Astrocyte (in vitro differentiated cells and primary cell): ENCODE measurements around the gene RNF144A. TPM values are rescaled to one million over a fixed set of nuclear protein-coding genes. Genes with fewer than 3 reads are reported as not detected.

Experiments used
- DNase-seq: peaks from one replicate; pipeline ENCODE4 v3.0.0-alpha.2; 2010; ENCODE audit warnings: low read depth
- FAIRE-seq: peaks from 2 replicates; lab custom pipeline; 2011; peaks lifted over from hg19 to GRCh38; lab: Jason Lieb, UNC
- H2AFZ ChIP-seq: 2 replicates; pipeline ENCODE4 v1.6.0; 2012; ENCODE audit warnings: low read depth, low read length, inconsistent platforms
- H3K27ac ChIP-seq: 2 replicates; pipeline ENCODE4 v1.5.1; 2011; ENCODE audit warnings: low read depth, low read length, inconsistent platforms
- H3K27me3 ChIP-seq: 2 replicates; pipeline ENCODE4 v1.6.0; 2011; ENCODE audit warnings: low read length, inconsistent platforms; ENCODE audit not compliant: insufficient read depth
- H3K36me3 ChIP-seq: 2 replicates; pipeline ENCODE4 v1.5.1; 2011; ENCODE audit warnings: low read length, inconsistent platforms; ENCODE audit not compliant: insufficient read depth
- H3K4me1 ChIP-seq: 2 replicates; pipeline ENCODE4 v1.5.1; 2011; ENCODE audit warnings: low read length, inconsistent platforms; ENCODE audit not compliant: insufficient read depth
- H3K4me2 ChIP-seq: 2 replicates; pipeline ENCODE4 v1.6.0; 2012; ENCODE audit warnings: low read length, inconsistent platforms
- H3K4me3 ChIP-seq: 2 replicates; pipeline ENCODE4 v1.5.1; 2011; ENCODE audit warnings: low read depth, mild to moderate bottlenecking, low read length, inconsistent platforms; ENCODE audit not compliant: insufficient read depth
- H3K79me2 ChIP-seq: 2 replicates; pipeline ENCODE4 v1.6.0; 2012; ENCODE audit warnings: mild to moderate bottlenecking, low read length, inconsistent platforms; ENCODE audit not compliant: insufficient read depth
- H3K9ac ChIP-seq: 2 replicates; pipeline ENCODE4 v1.6.0; 2012; ENCODE audit warnings: mild to moderate bottlenecking, low read length, inconsistent platforms
- H3K9me3 ChIP-seq: 2 replicates; pipeline ENCODE4 v1.5.1; 2012; ENCODE audit warnings: low read depth, mild to moderate bottlenecking, low read length, inconsistent platforms; ENCODE audit not compliant: insufficient read depth
- H4K20me1 ChIP-seq: 2 replicates; pipeline ENCODE4 v1.6.0; 2012; ENCODE audit warnings: low read length, inconsistent platforms; ENCODE audit not compliant: insufficient read depth
- H3K27ac Mint-ChIP-seq: one replicate; pipeline ENCODE4 v1.8.0; 2021; ENCODE audit warnings: mild to moderate bottlenecking, mixed read lengths; ENCODE audit not compliant: unreplicated experiment
- H3K27me3 Mint-ChIP-seq: one replicate; pipeline ENCODE4 v1.8.0; 2021; ENCODE audit warnings: low read depth, mixed read lengths; ENCODE audit not compliant: unreplicated experiment
- H3K36me3 Mint-ChIP-seq: one replicate; pipeline ENCODE4 v1.8.0; 2021; ENCODE audit warnings: low read depth, mixed read lengths; ENCODE audit not compliant: unreplicated experiment
- H3K4me1 Mint-ChIP-seq: one replicate; pipeline ENCODE4 v1.8.0; 2021; ENCODE audit warnings: low read depth, mixed read lengths; ENCODE audit not compliant: unreplicated experiment
- H3K4me3 Mint-ChIP-seq: one replicate; pipeline ENCODE4 v1.8.0; 2021; ENCODE audit warnings: mild to moderate bottlenecking, moderate library complexity, mixed read lengths; ENCODE audit not compliant: unreplicated experiment
- H3K9me3 Mint-ChIP-seq: one replicate; pipeline ENCODE4 v1.8.0; 2021; ENCODE audit warnings: mild to moderate bottlenecking, mixed read lengths; ENCODE audit not compliant: unreplicated experiment
- CTCF ChIP-seq: IDR thresholded peaks from 2 replicates; pipeline ENCODE4 v1.5.1; 2011; ENCODE audit warnings: low read depth, mild to moderate bottlenecking, inconsistent platforms, low read length, moderate library complexity; ENCODE audit not compliant: insufficient read depth
- EZH2 ChIP-seq: IDR thresholded peaks from 2 replicates; pipeline ENCODE4 v1.6.1; 2012; ENCODE audit warnings: mild to moderate bottlenecking, low read length, inconsistent platforms; ENCODE audit not compliant: insufficient read depth
- total RNA-seq: library from RNA; stranded (reverse); gene quantifications from 2 replicates; pipeline ENCODE4 v1.2.1, GENCODE V29; 2021

The RNF144A gene
- total RNA-seq, 1 donor from 2014 or later: 4.9 TPM

GRCh38 chr2:7016601-7017211 lies 99.5 kb downstream of the RNF144A start:
- TF ChIP-seq EZH2 (no peak), CTCF (no peak)
- Histone ChIP-seq H3K9me3 (no peaks in the 10 kb centered on the region), H3K27me3 (no peaks in the 10 kb centered on the region), H3K27ac (no peak overlapping the region), H2AFZ (no peak overlapping the region), H3K9ac (no peak overlapping the region), H3K4me3 (no peak overlapping the region), H4K20me1 (no peaks in the 10 kb centered on the region), H3K36me3 (no peaks in the 10 kb centered on the region), H3K4me2 (no peak overlapping the region), H3K79me2 (no peaks in the 10 kb centered on the region), H3K4me1 (peaks cover 28% of the 10 kb centered on the region)
- Mint-ChIP-seq H3K9me3 (no peaks in the 10 kb centered on the region), H3K27ac (no peak overlapping the region), H3K36me3 (no peaks in the 10 kb centered on the region), H3K27me3 (no peaks in the 10 kb centered on the region), H3K4me1 (peaks cover 21% of the 10 kb centered on the region), H3K4me3 (no peak overlapping the region)
- DNase-seq (no peak), FAIRE-seq (no peak)

- no peak overlapping the region for H3K4me3 Mint-ChIP-seq
- no peaks in the 10 kb centered on the region for H3K79me2 ChIP-seq
- H4K20me1 ChIP-seq: no peaks in the 10 kb centered on the region
- H3K27me3 Mint-ChIP-seq: no peaks in the 10 kb centered on the region
- no peak overlapping the region for H3K4me2 ChIP-seq
- no peak overlapping the region for H3K4me3 ChIP-seq
- H3K27ac Mint-ChIP-seq: no peak overlapping the region
- H3K9me3 ChIP-seq: no peaks in the 10 kb centered on the region
- no peaks in the 10 kb centered on the region for H3K9me3 Mint-ChIP-seq
- peaks cover 23% of the 10 kb centered on the region for H3K4me1 ChIP-seq
- H3K36me3 ChIP-seq: no peaks in the 10 kb centered on the region
- no peak overlapping the region for H3K27ac ChIP-seq
- H2AFZ ChIP-seq: no peak overlapping the region
- DNase-seq (no peak), FAIRE-seq (no peak)
- no peak for TF ChIP-seq CTCF
- H3K9ac ChIP-seq: no peak overlapping the region
- peaks cover 16% of the 10 kb centered on the region for H3K4me1 Mint-ChIP-seq
- no peaks in the 10 kb centered on the region for H3K36me3 Mint-ChIP-seq
- H3K27me3 ChIP-seq: no peaks in the 10 kb centered on the region
These were observed 100.6 kb downstream of the RNF144A start for GRCh38 chr2:7017671-7018281.

- H3K9me3 ChIP-seq: no peaks in the 10 kb centered on the region
- H3K79me2 ChIP-seq: no peaks in the 10 kb centered on the region
- no peak overlapping the region for H3K27ac ChIP-seq
- H3K27ac Mint-ChIP-seq: no peak overlapping the region
- no peak for TF ChIP-seq CTCF
- no peak for TF ChIP-seq EZH2
- H3K9ac ChIP-seq: no peak overlapping the region
- H3K4me1 Mint-ChIP-seq: peaks cover 19% of the 10 kb centered on the region
- no peak overlapping the region for H2AFZ ChIP-seq
- no peaks in the 10 kb centered on the region for H4K20me1 ChIP-seq
- no peaks in the 10 kb centered on the region for H3K36me3 ChIP-seq
- no peak overlapping the region for H3K4me2 ChIP-seq
- no peaks in the 10 kb centered on the region for H3K36me3 Mint-ChIP-seq
- no peak overlapping the region for H3K4me3 ChIP-seq
- DNase-seq (no peak), FAIRE-seq (no peak)
- no peaks in the 10 kb centered on the region for H3K9me3 Mint-ChIP-seq
- H3K27me3 Mint-ChIP-seq: no peaks in the 10 kb centered on the region
- H3K27me3 ChIP-seq: no peaks in the 10 kb centered on the region
- H3K4me3 Mint-ChIP-seq: no peak overlapping the region
- H3K4me1 ChIP-seq: peaks cover 28% of the 10 kb centered on the region
These were observed 101.1 kb downstream of the RNF144A start for GRCh38 chr2:7018282-7018701.
